B cell (primary cell): ENCODE data around the gene FTCD.

Experiments used
- CTCF ChIP-seq: fragments of 200-600 bp; IDR thresholded peaks from one replicate; pipeline ENCODE4 v1.8.0; 2022; ENCODE audit warnings: antibody characterized with exemption, mild to moderate bottlenecking
- EZH2 ChIP-seq: IDR thresholded peaks from 2 replicates; pipeline ENCODE4 v1.6.1; 2012; ENCODE audit warnings: borderline replicate concordance, low read depth, mild to moderate bottlenecking, moderate library complexity, low read length; ENCODE audit not compliant: insufficient read depth, poor library complexity, severe bottlenecking

- TF ChIP-seq CTCF (no peak), EZH2 (no peak)
Measured at GRCh38 chr21:46091631-46092025, 63.8 kb downstream of the FTCD start.
